Activated T-cell treated with anti-CD3 and anti-CD28 coated beads for 24 hours (primary cell): ENCODE data around the gene DECR2.
"Not testable (repeated sequence)": the region's sequence is repeated elsewhere in the genome, so short reads cannot be mapped to it uniquely, and the experiment has no call there.

Source experiments
- DNase-seq: peaks from one replicate; pipeline ENCODE4 v3.0.0-alpha.2; 2020; ENCODE audit warnings: low read depth

Gene DECR2

DNA sequence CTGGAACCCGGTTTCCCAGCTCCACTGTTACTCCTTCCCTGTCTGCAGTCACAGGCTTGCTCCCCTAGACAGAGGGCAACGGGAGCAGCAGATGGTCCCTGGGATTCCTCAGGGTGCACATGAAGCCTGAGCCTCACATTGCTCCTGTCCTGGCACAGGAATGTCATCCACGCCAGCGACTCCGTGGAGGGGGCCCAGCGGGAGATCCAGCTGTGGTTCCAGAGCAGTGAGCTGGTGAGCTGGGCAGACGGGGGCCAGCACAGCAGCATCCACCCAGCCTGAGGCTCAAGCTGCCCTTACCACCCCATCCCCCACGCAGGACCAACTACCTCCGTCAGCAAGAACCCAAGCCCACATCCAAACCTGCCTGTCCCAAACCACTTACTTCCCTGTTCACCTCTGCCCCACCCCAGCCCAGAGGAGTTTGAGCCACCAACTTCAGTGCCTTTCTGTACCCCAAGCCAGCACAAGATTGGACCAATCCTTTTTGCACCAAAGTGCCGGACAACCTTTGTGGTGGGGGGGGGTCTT lies 1.6 kb upstream of the DECR2 start:
- DNase-seq = no peak

GRCh38 chr16:404971-405486 lies 3.3 kb downstream of the DECR2 start:
- DNase-seq = no peak

DNA sequence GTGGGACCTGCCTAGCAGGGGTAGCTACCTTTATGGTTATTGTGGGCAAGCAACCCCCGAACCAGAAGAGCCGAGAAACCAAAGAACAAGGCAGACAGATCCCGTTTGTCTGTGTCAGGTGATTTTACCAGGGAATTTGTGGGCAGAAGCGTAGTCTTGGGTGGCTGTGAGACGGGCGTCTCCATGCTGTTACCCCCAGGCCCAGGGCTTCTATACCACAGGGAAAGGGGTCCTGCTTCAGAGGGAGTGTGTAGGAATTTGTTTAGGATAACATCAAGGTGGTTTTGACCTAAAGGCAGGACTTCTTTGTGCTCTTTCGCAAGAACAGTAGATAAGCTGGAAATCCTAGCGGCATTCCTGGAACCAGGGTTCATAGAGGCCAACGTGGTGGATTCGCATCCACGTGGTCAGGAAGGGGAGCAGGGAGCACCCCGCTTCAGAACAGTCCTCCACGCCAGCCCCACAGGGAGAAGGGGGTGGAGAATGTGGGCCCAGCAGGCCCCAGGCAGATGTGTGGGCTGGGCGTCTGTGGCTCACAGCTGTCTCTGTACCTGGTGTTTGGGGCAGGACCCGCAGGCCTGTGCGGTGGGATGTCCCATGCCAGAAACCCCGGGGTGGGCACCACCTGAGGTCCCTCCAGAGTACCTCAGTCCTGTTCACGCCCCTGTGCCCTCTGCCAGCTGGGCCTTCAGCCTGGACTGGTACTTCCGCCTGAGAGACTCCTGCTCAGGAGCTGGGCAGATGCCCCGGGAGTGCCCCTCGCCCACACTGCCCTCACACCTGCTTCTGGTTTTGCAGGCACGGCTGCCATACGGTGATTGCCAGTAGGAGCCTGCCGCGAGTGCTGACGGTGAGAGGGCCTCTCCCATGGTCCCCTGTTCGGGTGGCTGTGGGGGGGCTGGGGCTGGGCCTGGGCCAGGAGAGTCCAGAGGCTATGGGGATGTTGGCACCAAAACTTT lies 4.1 kb downstream of the DECR2 start:
- no peak for DNase-seq

DNA sequence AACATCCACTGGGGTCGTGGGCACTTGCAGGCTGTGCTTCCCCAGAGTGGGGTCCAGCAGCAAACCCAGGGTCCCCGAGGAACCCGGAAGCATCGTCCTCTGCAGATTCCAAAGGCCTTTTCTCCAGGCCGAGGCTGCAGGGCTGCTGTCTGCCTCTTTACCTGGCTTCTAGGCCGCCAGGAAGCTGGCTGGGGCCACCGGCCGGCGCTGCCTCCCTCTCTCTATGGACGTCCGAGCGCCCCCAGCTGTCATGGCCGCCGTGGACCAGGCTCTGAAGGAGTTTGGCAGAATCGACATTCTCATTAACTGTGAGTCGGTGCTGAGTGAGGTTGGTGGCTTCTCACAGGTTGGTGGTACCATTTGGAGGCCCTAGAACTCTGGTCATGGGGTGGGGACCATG lies 5.6 kb downstream of the DECR2 start:
- DNase-seq = no peak

DNA sequence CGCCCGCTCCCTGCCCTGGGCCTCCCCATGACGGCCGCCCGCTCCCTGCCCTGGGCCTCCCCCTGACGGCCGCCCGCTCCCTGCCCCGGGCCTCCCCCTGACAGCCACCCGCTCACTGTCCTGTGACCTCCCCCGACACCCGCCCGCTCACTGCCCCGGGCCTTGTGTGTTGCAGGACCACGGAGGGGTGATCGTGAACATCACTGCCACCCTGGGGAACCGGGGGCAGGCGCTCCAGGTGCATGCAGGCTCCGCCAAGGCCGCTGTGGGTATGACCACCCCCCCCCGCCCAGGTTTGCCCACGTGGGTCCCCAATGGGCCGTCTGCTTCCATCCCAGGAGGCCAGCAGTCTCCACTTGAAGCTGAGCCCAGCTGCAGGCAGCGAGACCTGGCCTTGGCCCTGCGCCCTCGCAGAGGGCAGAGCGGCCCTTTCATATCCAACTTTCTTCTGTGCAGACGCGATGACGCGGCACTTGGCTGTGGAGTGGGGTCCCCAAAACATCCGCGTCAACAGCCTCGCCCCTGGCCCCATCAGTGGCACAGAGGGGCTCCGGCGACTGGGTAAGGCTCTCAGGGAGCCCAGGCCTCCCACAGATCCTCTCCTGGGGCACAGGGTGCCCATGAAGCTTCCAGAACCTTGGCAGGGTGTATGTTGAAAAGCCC lies 9.0 kb downstream of the DECR2 start:
- no peak for DNase-seq

DNA sequence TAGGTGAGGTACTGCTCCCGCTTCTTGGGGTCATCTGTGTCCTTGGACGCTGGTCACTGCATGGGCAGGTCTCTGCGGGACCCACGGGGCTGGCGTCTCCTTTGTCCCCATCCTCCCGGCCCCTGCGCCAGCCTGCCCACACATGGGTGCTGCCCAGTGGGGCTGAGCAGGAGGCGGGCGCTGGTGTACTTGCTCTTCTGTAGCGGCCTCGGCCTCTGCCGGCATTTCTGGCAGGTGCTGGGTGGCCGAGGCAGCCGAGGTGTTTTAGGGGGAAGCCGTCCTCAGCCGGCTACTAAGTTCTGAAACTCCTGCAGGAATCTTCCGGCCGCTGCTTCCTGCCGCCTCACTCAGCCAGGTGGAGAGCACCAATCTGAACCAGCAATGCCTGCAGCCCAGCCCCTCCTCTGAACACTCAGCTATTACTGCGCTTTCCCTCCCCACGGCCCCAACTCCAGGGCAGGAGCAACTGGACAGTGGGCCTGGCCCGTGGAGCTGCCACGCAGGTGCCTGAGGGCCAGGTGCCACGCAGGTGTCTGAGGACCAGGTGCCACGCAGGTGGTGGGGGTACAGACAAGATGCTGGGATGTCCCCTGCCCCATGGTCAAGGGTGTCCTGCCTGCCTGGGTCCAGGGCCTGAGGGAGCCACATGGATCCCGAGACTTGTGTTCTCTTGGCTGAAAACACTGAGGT lies 10.0 kb downstream of the DECR2 start:
- DNase-seq = no peak

GRCh38 chr16:414395-415169 lies 12.9 kb downstream of the DECR2 start:
- DNase-seq = no peak

DNA sequence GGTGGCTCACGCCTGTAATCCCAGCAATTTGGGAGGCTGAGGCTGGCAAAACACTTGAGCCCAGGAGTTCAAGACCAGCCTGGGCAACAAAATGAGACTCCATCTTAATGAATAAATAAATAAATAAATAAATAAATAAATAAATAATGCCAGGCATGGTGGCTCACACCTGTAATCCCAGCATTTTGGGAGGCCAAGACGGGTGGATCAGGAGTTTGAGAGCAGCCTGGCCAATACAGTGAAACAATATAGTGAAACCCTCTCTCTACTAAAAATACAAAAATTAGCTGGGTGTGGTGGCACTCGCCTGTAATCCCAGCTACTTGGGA lies 13.4 kb downstream of the DECR2 start:
- not testable (repeated sequence) for DNase-seq

GRCh38 chr16:422179-422578 lies 20.5 kb downstream of the DECR2 start:
- not testable (repeated sequence) for DNase-seq

GRCh38 chr16:424033-424622 lies 22.4 kb downstream of the DECR2 start:
- DNase-seq = no peak

DNA sequence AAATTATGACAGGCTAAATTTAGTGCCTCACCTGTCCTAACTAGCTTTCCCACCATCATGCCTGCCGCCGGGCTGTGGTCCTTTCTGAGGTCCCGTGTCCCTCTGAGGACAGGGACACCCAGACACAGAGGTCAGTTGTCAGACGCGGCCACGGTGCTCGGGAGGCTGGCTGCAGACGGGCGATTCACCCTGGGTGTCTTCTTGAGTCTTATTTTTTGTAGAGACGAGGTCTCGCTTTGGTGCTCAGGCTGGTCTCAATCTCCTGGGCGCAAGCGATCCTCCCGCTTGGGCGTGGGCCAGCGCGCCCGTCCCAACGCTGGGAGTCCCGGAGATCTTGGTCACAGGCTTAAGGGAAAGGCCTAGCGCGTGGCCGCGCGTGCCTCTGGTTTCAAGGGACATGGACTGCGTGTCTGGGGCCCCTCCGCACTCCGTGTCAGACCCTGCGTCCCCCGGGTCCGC lies 23.0 kb downstream of the DECR2 start:
- DNase-seq = no peak

DNA sequence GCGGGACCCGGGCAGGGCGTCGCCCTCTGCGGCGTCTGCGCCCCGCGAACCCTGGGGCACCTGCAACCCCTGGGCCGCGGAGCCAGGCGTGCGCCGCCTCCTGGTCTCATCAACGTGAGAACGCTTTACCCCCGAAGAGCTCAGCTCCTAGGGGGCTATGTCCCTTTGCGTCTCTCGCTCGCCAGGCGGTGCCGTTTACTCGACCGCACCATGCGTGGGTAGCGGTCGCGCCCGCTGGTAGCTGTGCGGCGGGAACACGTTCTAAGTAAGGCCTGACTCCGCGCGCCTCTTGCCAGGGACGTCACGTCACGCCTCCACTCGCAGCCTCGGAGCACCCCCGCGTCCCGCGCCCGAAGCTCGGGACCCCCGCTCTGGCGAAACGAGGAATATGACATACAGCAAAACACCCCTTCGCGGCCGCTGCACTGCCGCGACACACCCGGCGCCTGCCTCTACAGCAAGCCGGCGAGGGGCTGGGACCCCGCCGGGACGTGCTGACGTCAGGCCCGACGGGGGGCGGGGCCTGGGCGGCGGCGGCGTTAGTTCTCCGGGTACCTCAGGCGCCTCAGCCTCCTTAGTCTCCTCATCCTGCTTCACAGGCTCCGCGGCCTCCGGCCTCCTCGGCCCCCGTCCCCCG lies 23.5 kb downstream of the DECR2 start, which contains the start of gene RAB11FIP3:
Gene RAB11FIP3 (plus strand): TSS at position 568 of the 637 bp plus-strand sequence. CDS start 358 bp downstream, outside the sequence.
- DNase-seq = peak; percentile 83

- DNase-seq = no peak
Observed at GRCh38 chr16:425740-426114, 24.0 kb downstream of the DECR2 start.

GRCh38 chr16:426115-426905 lies 24.6 kb downstream of the DECR2 start:
- no peak for DNase-seq

DNA sequence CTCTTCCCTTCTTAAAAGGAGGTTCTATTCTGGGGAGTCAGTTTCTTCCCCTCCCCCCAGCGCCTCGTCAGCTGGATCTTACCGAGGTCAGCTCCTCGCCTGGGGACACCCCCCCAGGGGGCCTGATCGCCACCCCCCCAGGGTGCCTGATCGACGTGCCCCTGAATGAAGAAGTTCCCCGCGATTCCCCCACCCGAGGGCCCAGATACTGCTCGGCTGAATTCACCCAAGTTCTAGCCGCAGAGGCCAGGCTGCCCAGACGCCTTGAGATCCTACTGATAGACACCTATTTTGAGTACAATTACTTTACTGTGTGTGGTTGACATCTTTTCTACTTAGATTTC lies 25.2 kb downstream of the DECR2 start:
- DNase-seq = no peak

- DNase-seq = no peak
Observed at GRCh38 chr16:427250-427649, 25.6 kb downstream of the DECR2 start.

GRCh38 chr16:430904-431303 lies 29.2 kb downstream of the DECR2 start:
- no peak for DNase-seq

GRCh38 chr16:440627-441026 lies 38.9 kb downstream of the DECR2 start:
- DNase-seq = no peak

DNA sequence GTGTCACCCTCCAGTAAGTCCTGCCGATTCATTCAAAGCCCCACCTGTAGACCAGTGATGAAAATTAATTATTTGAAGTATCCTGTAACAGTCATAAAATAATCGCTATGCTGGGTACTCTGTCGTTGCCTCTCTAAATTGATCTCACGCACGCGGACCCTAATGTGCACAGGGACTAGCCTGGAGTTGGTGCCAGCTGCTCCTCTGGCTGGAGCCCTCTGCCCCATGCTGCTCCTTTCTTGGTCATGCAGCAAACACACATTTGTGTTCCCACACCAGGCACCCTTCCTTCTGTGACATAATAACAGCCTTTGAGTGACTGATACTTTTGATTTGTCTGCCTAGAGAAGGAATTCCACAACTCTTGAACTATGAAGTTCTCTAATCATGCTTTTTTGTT lies 39.8 kb downstream of the DECR2 start:
- DNase-seq = no peak

DNA sequence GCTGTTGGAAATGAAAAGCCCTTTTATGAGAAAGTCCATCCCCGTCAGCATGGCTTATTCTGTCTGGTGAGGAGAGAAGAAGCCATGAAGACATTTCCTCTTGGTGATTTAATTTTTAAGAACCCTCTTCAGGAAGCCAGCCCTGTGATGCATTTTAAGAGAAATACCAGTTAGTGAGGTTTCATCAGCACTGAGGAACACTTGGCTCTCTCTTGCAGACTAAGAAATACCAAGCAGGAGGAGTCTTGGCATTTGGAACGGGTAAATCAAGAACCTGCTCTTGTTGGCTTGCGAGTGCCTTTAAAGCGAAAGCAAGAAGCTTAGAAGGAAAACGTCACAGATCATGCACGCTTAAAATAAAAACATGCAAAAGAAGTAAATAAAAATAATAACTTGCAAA lies 41.3 kb downstream of the DECR2 start:
- no peak for DNase-seq
